Stomach (tissue), 9 donors: Measurements from ENCODE around the gene FGF22. TPM values are rescaled to one million over a fixed set of nuclear protein-coding genes. Genes with fewer than 3 reads are reported as not detected.
"Not testable (repeated sequence)": the region's sequence is repeated elsewhere in the genome, so short reads cannot be mapped to it uniquely, and the experiment has no call there.

Experiments used
- DNase-seq, 2 donors: peaks; one replicate each; pipeline versions ENCODE4 v3.0.0 to v3.0.0-alpha.2; 2013 to 2019
- H3K27ac ChIP-seq, 5 donors: fragments of 200-600 bp in 4 of 5; sonication (generic) in 4 of 5; one replicate each; pipeline ENCODE4 v1.5.1; 2013 to 2019; ENCODE audit warnings: mild to moderate bottlenecking in 1 of 5, moderate library complexity in 1 of 5
- H3K27me3 ChIP-seq, 3 donors: fragments of 200-600 bp; sonication (generic); one replicate each; pipeline ENCODE4 v1.5.1; 2017 to 2019; ENCODE audit warnings: mixed run types in 1 of 3
- H3K36me3 ChIP-seq, 4 donors: fragments of 200-600 bp; sonication (generic); 1 replicate in 3 of 4; 2 replicates in 1 of 4; pipeline ENCODE4 v1.5.1; 2016 to 2019
- H3K4me1 ChIP-seq, 4 donors: fragments of 200-600 bp; sonication (generic); one replicate each; pipeline ENCODE4 v1.5.1; 2016 to 2019
- H3K4me3 ChIP-seq, 4 donors: fragments of 200-600 bp; sonication (generic) in 3 of 4; one replicate each; pipeline ENCODE4 v1.5.1; 2016 to 2019; ENCODE audit warnings: mild to moderate bottlenecking in 1 of 4
- H3K9me3 ChIP-seq, 4 donors: fragments of 200-600 bp; sonication (generic); one replicate each; pipeline ENCODE4 v1.5.1; 2016 to 2019
- CTCF ChIP-seq, 7 experiments: fragments of 450-650 bp in 4 of 7; fragments of 200-600 bp in 3 of 7; sonication (generic) in 3 of 7; IDR thresholded peaks; one replicate each; pipeline ENCODE4 v1.5.1; 2016 to 2019; ENCODE audit warnings: antibody characterized with exemption in 7 of 7, control low read depth in 2 of 7, mild to moderate bottlenecking in 1 of 7
- EP300 ChIP-seq: sonication (generic); formaldehyde crosslinking; IDR thresholded peaks from one replicate; pipeline ENCODE4 v1.6.1; 2017; ENCODE audit warnings: antibody characterized with exemption
- POLR2A ChIP-seq, 4 donors: fragments of 450-650 bp; IDR thresholded peaks; one replicate each; pipeline ENCODE4 v1.6.1; 2016; ENCODE audit warnings: antibody characterized with exemption in 4 of 4, control low read depth in 2 of 4, mild to moderate bottlenecking in 1 of 4, moderate library complexity in 1 of 4
- POLR2AphosphoS5 ChIP-seq, 3 donors: sonication (generic); formaldehyde crosslinking; IDR thresholded peaks; one replicate each; pipeline ENCODE4 v1.6.1; 2016; ENCODE audit warnings: antibody characterized with exemption in 3 of 3
- WGBS, 5 donors: extraction: QIAGEN DNeasy Blood & Tissue Kit in 3 of 5; methylation state at CpG; one replicate each; pipeline versions ENCODE4 v1.1.5 to v1.1.7; 2013 to 2018; 5-methylcytosine and 5-hydroxymethylcytosine counted together
- intact Hi-C: fragments of 100-400 bp; cut with DNase I; formaldehyde crosslinking; loops from one replicate; pipeline ENCODE4 v1.15.1; 2023; ENCODE audit warnings: low total_unique reads
- polyA plus RNA-seq, 3 donors: library from polyadenylated mRNA; stranded (reverse); fragments of 200-250 nt; gene quantifications; one replicate each; pipeline ENCODE4 v1.2.3, GENCODE V29; 2013
- total RNA-seq, 5 donors: library from RNA; depleted of rRNA; stranded (reverse); fragments of >200 nt; gene quantifications; one replicate each; pipeline versions ENCODE4 v1.1.0 to v1.2.3, GENCODE V29; 2014 to 2016
- donor health status: healthy with polysubstance abuse.
- donor health status: Bipolar disorder and iron deficiency.
- donor health status: healthy.

The FGF22 gene
- total and polyA plus RNA-seq, 8 donors, result 0.37 to 0.76 (median 0.46) TPM; not detected in 4

- no peak for TF ChIP-seq EP300
- TF ChIP-seq POLR2AphosphoS5 (IDR thresholded peaks at IDR 0.05), result no peak
- no peak for TF ChIP-seq POLR2A (IDR thresholded peaks at IDR 0.05)
- no peak for TF ChIP-seq CTCF (IDR thresholded peaks at IDR 0.05)
- intact Hi-C loops, result no loop called here
- no peak for DNase-seq
- Histone ChIP-seq H3K4me3 (no peak overlapping the region), H3K27me3 (peaks cover 0 to 11% (median 0%) of the 10 kb centered on the region in 3 donors), H3K4me1 (no peaks in the 10 kb centered on the region), H3K27ac (no peak overlapping the region), H3K36me3 (no peaks in the 10 kb centered on the region), H3K9me3 (no peaks in the 10 kb centered on the region)
- 81 to 94% (median 91%) methylated on average over 27 to 28 of the region's 28 CpGs for WGBS, 5 donors
These were observed 38.4 kb upstream of the FGF22 start for GRCh38 chr19:601310-601709.

GRCh38 chr19:601790-602189 is 37.9 kb upstream of the FGF22 start:
- Histone ChIP-seq H3K27ac (no peak overlapping the region), H3K27me3 (peaks cover 0 to 6% (median 0%) of the 10 kb centered on the region in 3 donors), H3K9me3 (no peaks in the 10 kb centered on the region), H3K36me3 (no peaks in the 10 kb centered on the region), H3K4me3 (no peak overlapping the region), H3K4me1 (no peaks in the 10 kb centered on the region)
- TF ChIP-seq POLR2AphosphoS5 (IDR thresholded peaks at IDR 0.05) (no peak), CTCF (IDR thresholded peaks at IDR 0.05) (no peak), EP300 (no peak), POLR2A (IDR thresholded peaks at IDR 0.05) (no peak)
- WGBS, 5 donors, result 63 to 82% (median 74%) methylated on average over 21 to 25 of the region's 25 CpGs
- DNase-seq, result no peak
- intact Hi-C loops, result no loop called here

- Histone ChIP-seq H3K27me3 (peaks cover 0 to 4% (median 0%) of the 10 kb centered on the region in 3 donors), H3K9me3 (no peaks in the 10 kb centered on the region), H3K4me3 (no peak overlapping the region), H3K36me3 (no peaks in the 10 kb centered on the region), H3K27ac (no peak overlapping the region), H3K4me1 (no peaks in the 10 kb centered on the region)
- 75 to 84% (median 80%) methylated on average over 34 to 35 of the region's 35 CpGs for WGBS, 5 donors
- no peak for DNase-seq
- TF ChIP-seq POLR2A (IDR thresholded peaks at IDR 0.05) (no peak), EP300 (no peak), POLR2AphosphoS5 (IDR thresholded peaks at IDR 0.05) (no peak), CTCF (IDR thresholded peaks at IDR 0.05) (no peak)
- intact Hi-C loops, result no loop called here
These were observed 37.0 kb upstream of the FGF22 start for GRCh38 chr19:602391-603301.

GRCh38 chr19:603302-603639 is 36.4 kb upstream of the FGF22 start:
- 60 to 89% (median 87%) methylated on average over 1 to 13 of the region's 13 CpGs for WGBS, 5 donors
- H3K27ac ChIP-seq, H3K36me3 ChIP-seq, H3K4me3 ChIP-seq, intact Hi-C loops, DNase-seq, H3K4me1 ChIP-seq, H3K9me3 ChIP-seq: not testable (repeated sequence)
- peaks cover 0 to 11% (median 0%) of the 10 kb centered on the region in 3 donors for H3K27me3 ChIP-seq

- H3K27me3 ChIP-seq, result peaks cover 0 to 16% (median 0%) of the 10 kb centered on the region in 3 donors
- DNase-seq, result not testable (repeated sequence)
These were observed 35.9 kb upstream of the FGF22 start for GRCh38 chr19:603779-604178.

More at GRCh38 chr19:603779-604178, 35.9 kb upstream of the FGF22 start:
- H3K27ac ChIP-seq, H3K36me3 ChIP-seq, H3K4me3 ChIP-seq, intact Hi-C loops, H3K4me1 ChIP-seq, H3K9me3 ChIP-seq: not testable (repeated sequence)
- 85 to 93% (median 91%) methylated on average over 13 to 20 of the region's 20 CpGs for WGBS, 5 donors
